Activated naive CD4-positive, alpha-beta T cell treated with anti-CD3 and anti-CD28 coated beads, Interleukin-2, amount 50 U/mL, for 24 hours (primary cell): ENCODE results near the gene MAPKAP1.

ENCODE experiments used
- H3K27ac Mint-ChIP-seq: one replicate; pipeline ENCODE4 v1.8.0; 2021; ENCODE audit warnings: mild to moderate bottlenecking, mixed read lengths
- H3K27me3 Mint-ChIP-seq: one replicate; pipeline ENCODE4 v1.8.0; 2021; ENCODE audit warnings: mixed read lengths
- H3K36me3 Mint-ChIP-seq: one replicate; pipeline ENCODE4 v1.8.0; 2021; ENCODE audit warnings: mixed read lengths
- H3K4me1 Mint-ChIP-seq: one replicate; pipeline ENCODE4 v1.8.0; 2021; ENCODE audit warnings: mixed read lengths
- H3K4me3 Mint-ChIP-seq: one replicate; pipeline ENCODE4 v1.8.0; 2021; ENCODE audit warnings: mild to moderate bottlenecking, mixed read lengths
- H3K9me3 Mint-ChIP-seq: one replicate; pipeline ENCODE4 v1.8.0; 2021; ENCODE audit warnings: mixed read lengths

Gene MAPKAP1

GRCh38 chr9:125646217-125646616 is 60.8 kb downstream of the MAPKAP1 start:
- Mint-ChIP-seq H3K36me3 (peaks cover 19% of the 10 kb centered on the region), H3K4me3 (peak overlapping the region; percentile 78), H3K27ac (peak overlapping the region; percentile 91), H3K27me3 (no peaks in the 10 kb centered on the region), H3K9me3 (no peaks in the 10 kb centered on the region), H3K4me1 (peaks cover 80% of the 10 kb centered on the region)

GRCh38 chr9:125644819-125645507 is 62.0 kb downstream of the MAPKAP1 start:
- H3K36me3 Mint-ChIP-seq, result peaks cover 10% of the 10 kb centered on the region
- H3K27me3 Mint-ChIP-seq, result no peaks in the 10 kb centered on the region
- H3K4me1 Mint-ChIP-seq, result peaks cover 72% of the 10 kb centered on the region
- peak overlapping the region; percentile 87 for H3K27ac Mint-ChIP-seq
- H3K4me3 Mint-ChIP-seq, result peak overlapping the region; percentile 64
- no peaks in the 10 kb centered on the region for H3K9me3 Mint-ChIP-seq

GRCh38 chr9:125642311-125642710 is 64.7 kb downstream of the MAPKAP1 start:
- no peaks in the 10 kb centered on the region for H3K9me3 Mint-ChIP-seq
- H3K27ac Mint-ChIP-seq, result no peak overlapping the region
- H3K36me3 Mint-ChIP-seq, result peaks cover 2% of the 10 kb centered on the region
- no peak overlapping the region for H3K4me3 Mint-ChIP-seq
- H3K4me1 Mint-ChIP-seq, result peaks cover 67% of the 10 kb centered on the region
- no peaks in the 10 kb centered on the region for H3K27me3 Mint-ChIP-seq

- Mint-ChIP-seq H3K4me1 (peaks cover 66% of the 10 kb centered on the region), H3K27ac (no peak overlapping the region), H3K4me3 (no peak overlapping the region), H3K27me3 (no peaks in the 10 kb centered on the region), H3K36me3 (peaks cover 2% of the 10 kb centered on the region), H3K9me3 (no peaks in the 10 kb centered on the region)
Measured at GRCh38 chr9:125639057-125639456, 68.0 kb downstream of the MAPKAP1 start.

GRCh38 chr9:125638239-125639045 is 68.6 kb downstream of the MAPKAP1 start:
- H3K4me1 Mint-ChIP-seq, result peaks cover 65% of the 10 kb centered on the region
- H3K27me3 Mint-ChIP-seq, result no peaks in the 10 kb centered on the region
- H3K27ac Mint-ChIP-seq, result no peak overlapping the region
- no peak overlapping the region for H3K4me3 Mint-ChIP-seq
- no peaks in the 10 kb centered on the region for H3K9me3 Mint-ChIP-seq
- H3K36me3 Mint-ChIP-seq, result no peaks in the 10 kb centered on the region

GRCh38 chr9:125637241-125637640 is 69.8 kb downstream of the MAPKAP1 start:
- Mint-ChIP-seq H3K4me3 (no peak overlapping the region), H3K27ac (no peak overlapping the region), H3K36me3 (no peaks in the 10 kb centered on the region), H3K4me1 (peaks cover 71% of the 10 kb centered on the region), H3K9me3 (no peaks in the 10 kb centered on the region), H3K27me3 (no peaks in the 10 kb centered on the region)

GRCh38 chr9:125635888-125636287 is 71.1 kb downstream of the MAPKAP1 start:
- no peaks in the 10 kb centered on the region for H3K9me3 Mint-ChIP-seq
- no peaks in the 10 kb centered on the region for H3K27me3 Mint-ChIP-seq
- H3K4me1 Mint-ChIP-seq, result peaks cover 80% of the 10 kb centered on the region
- no peak overlapping the region for H3K4me3 Mint-ChIP-seq
- no peaks in the 10 kb centered on the region for H3K36me3 Mint-ChIP-seq
- no peak overlapping the region for H3K27ac Mint-ChIP-seq

GRCh38 chr9:125634040-125634717 is 72.8 kb downstream of the MAPKAP1 start:
- Mint-ChIP-seq H3K27ac (peak overlapping the region; percentile 82), H3K36me3 (peaks cover 2% of the 10 kb centered on the region), H3K9me3 (no peaks in the 10 kb centered on the region), H3K27me3 (no peaks in the 10 kb centered on the region), H3K4me1 (peaks cover 76% of the 10 kb centered on the region), H3K4me3 (peak overlapping the region; percentile 63)

- peaks cover 80% of the 10 kb centered on the region for H3K4me1 Mint-ChIP-seq
- H3K36me3 Mint-ChIP-seq, result peaks cover 2% of the 10 kb centered on the region
- H3K27ac Mint-ChIP-seq, result peak overlapping the region; percentile 90
- peak overlapping the region; percentile 8 for H3K4me3 Mint-ChIP-seq
- no peaks in the 10 kb centered on the region for H3K9me3 Mint-ChIP-seq
- H3K27me3 Mint-ChIP-seq, result no peaks in the 10 kb centered on the region
Measured at GRCh38 chr9:125633116-125633745, 73.8 kb downstream of the MAPKAP1 start.

- H3K36me3 Mint-ChIP-seq, result peaks cover 2% of the 10 kb centered on the region
- H3K4me3 Mint-ChIP-seq, result peak overlapping the region; percentile 8
- H3K27ac Mint-ChIP-seq, result peak overlapping the region; percentile 90
Measured at GRCh38 chr9:125632321-125633115, 74.5 kb downstream of the MAPKAP1 start.

GRCh38 chr9:125631391-125632085 is 75.5 kb downstream of the MAPKAP1 start:
- peak overlapping the region; percentile 67 for H3K4me3 Mint-ChIP-seq
- no peaks in the 10 kb centered on the region for H3K9me3 Mint-ChIP-seq
- peaks cover 2% of the 10 kb centered on the region for H3K36me3 Mint-ChIP-seq
- H3K27ac Mint-ChIP-seq, result peak overlapping the region; percentile 90
- no peaks in the 10 kb centered on the region for H3K27me3 Mint-ChIP-seq
- H3K4me1 Mint-ChIP-seq, result peaks cover 82% of the 10 kb centered on the region

More at GRCh38 chr9:125632321-125633115, 74.5 kb downstream of the MAPKAP1 start:
- no peaks in the 10 kb centered on the region for H3K27me3 Mint-ChIP-seq
- H3K9me3 Mint-ChIP-seq, result no peaks in the 10 kb centered on the region
- peaks cover 80% of the 10 kb centered on the region for H3K4me1 Mint-ChIP-seq

GRCh38 chr9:125630436-125630835 is 76.6 kb downstream of the MAPKAP1 start:
- Mint-ChIP-seq H3K27me3 (no peaks in the 10 kb centered on the region), H3K4me1 (peaks cover 71% of the 10 kb centered on the region), H3K4me3 (no peak overlapping the region), H3K27ac (no peak overlapping the region), H3K9me3 (no peaks in the 10 kb centered on the region), H3K36me3 (peaks cover 2% of the 10 kb centered on the region)

- Mint-ChIP-seq H3K9me3 (no peaks in the 10 kb centered on the region), H3K36me3 (peaks cover 2% of the 10 kb centered on the region), H3K4me1 (peaks cover 61% of the 10 kb centered on the region), H3K27ac (no peak overlapping the region), H3K4me3 (no peak overlapping the region), H3K27me3 (no peaks in the 10 kb centered on the region)
Measured at GRCh38 chr9:125629446-125629845, 77.6 kb downstream of the MAPKAP1 start.

GRCh38 chr9:125626187-125626586 is 80.8 kb downstream of the MAPKAP1 start:
- no peak overlapping the region for H3K27ac Mint-ChIP-seq
- peaks cover 41% of the 10 kb centered on the region for H3K4me1 Mint-ChIP-seq
- peaks cover 8% of the 10 kb centered on the region for H3K36me3 Mint-ChIP-seq
- no peak overlapping the region for H3K4me3 Mint-ChIP-seq
- H3K9me3 Mint-ChIP-seq, result no peaks in the 10 kb centered on the region
- no peaks in the 10 kb centered on the region for H3K27me3 Mint-ChIP-seq
